BE2C (cell line): ENCODE results near the gene TLE4.
A peak's percentile ranks its signal among the peaks of the same experiment; 100 is the strongest.
"Not testable (repeated sequence)": the region's sequence is repeated elsewhere in the genome, so short reads cannot be mapped to it uniquely, and the experiment has no call there.

Source experiments
- DNase-seq: peaks from one replicate; pipeline ENCODE4 v3.0.0-alpha.2; 2020
- H3K27me3 ChIP-seq: fragments of 250-450 bp; sonication (Bioruptor Pico); 2 replicates; pipeline ENCODE4 v1.5.1; 2020; ENCODE audit warnings: mild to moderate bottlenecking
- H3K36me3 ChIP-seq: fragments of 250-450 bp; sonication (Bioruptor Pico); 2 replicates; pipeline ENCODE4 v1.5.1; 2020; ENCODE audit warnings: mild to moderate bottlenecking
- H3K4me1 ChIP-seq: fragments of 250-450 bp; sonication (Bioruptor Pico); 2 replicates; pipeline ENCODE4 v1.5.1; 2020
- H3K4me3 ChIP-seq: 2 replicates; pipeline ENCODE4 v1.5.1; 2011; ENCODE audit warnings: low read depth, low read length
- H3K9me3 ChIP-seq: fragments of 250-450 bp; sonication (Bioruptor Pico); 2 replicates; pipeline ENCODE4 v1.5.1; 2020
- TF ChIP-seq, protein P1 (sequence below): IDR thresholded peaks from 2 replicates; pipeline ENCODE4 v1.5.1; 2012; ENCODE audit warnings: mild to moderate bottlenecking, low read depth, low read length

Gene TLE4

DNA sequence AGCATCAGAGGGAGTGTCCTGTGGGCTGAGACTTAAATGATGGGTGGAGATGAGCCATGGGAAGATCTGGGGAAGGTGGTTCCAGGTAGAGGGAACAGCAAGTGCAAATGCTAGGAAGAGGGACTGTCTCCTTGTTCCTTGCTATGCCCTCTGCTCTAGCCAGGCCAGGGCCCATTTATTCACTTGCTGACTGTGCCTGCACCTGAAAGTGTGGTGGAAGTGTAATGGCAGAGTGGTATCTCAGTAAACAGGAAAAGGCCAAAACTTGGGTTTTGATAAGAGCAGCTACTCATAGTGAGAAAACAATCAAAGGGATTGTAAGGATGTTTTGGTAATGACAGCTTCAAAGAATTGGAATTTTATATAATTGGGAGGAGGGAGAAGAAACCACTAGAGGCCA, 32.4 kb downstream of the TLE4 start:
- no peak for DNase-seq
- no peaks in the 10 kb centered on the region for H3K9me3 ChIP-seq
- H3K4me3 ChIP-seq: no peak overlapping the region
- TF ChIP-seq, protein P1, sequence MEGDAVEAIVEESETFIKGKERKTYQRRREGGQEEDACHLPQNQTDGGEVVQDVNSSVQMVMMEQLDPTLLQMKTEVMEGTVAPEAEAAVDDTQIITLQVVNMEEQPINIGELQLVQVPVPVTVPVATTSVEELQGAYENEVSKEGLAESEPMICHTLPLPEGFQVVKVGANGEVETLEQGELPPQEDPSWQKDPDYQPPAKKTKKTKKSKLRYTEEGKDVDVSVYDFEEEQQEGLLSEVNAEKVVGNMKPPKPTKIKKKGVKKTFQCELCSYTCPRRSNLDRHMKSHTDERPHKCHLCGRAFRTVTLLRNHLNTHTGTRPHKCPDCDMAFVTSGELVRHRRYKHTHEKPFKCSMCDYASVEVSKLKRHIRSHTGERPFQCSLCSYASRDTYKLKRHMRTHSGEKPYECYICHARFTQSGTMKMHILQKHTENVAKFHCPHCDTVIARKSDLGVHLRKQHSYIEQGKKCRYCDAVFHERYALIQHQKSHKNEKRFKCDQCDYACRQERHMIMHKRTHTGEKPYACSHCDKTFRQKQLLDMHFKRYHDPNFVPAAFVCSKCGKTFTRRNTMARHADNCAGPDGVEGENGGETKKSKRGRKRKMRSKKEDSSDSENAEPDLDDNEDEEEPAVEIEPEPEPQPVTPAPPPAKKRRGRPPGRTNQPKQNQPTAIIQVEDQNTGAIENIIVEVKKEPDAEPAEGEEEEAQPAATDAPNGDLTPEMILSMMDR: no peak
- peaks cover 9% of the 10 kb centered on the region for H3K4me1 ChIP-seq
- peaks cover 50% of the 10 kb centered on the region for H3K36me3 ChIP-seq
- no peaks in the 10 kb centered on the region for H3K27me3 ChIP-seq

DNA sequence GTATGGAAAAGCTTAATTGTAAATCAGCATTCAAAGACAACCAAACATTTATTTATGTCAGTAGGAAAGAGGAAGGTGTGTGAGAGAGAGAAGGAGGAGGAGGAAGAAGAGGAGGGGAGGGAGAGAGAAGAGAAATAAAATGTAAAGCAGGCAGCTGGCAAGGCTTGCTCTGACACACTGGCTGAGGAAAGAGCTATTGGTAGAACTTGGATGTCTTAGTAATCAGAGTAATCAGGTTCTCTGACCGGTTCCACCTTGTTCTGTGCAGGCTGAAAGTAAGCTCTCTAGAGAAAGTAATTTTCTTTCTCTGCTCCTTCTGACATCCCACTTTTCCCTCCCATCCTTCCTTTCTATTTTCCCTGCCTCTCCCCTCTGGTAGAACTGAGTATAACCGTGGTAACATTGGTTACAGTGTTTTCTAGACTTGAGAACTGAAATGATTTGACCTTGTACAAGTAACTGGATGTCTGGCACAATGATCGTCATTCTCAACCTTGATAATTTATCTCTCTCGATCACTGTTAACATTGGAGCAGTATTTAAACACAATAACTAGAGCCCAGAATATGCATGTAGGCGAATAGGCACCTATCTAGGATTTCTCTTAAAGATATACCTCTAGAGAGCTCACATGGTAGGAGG, 33.3 kb downstream of the TLE4 start:
- DNase-seq: no peak
- Histone ChIP-seq H3K9me3 (no peaks in the 10 kb centered on the region), H3K4me3 (no peak overlapping the region), H3K27me3 (no peaks in the 10 kb centered on the region), H3K4me1 (peaks cover 12% of the 10 kb centered on the region), H3K36me3 (peaks cover 46% of the 10 kb centered on the region)
- TF ChIP-seq, protein P1: no peak

DNA sequence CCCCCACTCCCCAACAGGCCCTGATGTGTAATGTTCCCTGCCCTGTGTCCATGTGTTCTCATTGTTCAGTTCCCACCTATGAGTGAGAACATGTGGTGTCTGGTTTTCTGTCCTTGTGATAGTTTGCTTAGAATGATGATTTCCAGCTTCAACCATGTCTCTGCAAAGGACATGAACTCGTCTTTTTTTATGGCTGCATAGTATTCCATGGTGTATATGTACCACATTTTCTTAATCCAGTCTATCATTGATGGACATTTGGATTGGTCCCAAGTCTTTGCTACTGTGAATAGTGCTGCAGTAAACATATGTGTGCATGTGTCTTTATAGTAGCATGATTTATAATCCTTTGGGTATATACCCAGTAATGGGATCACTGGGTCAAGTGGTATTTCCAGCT, 34.8 kb downstream of the TLE4 start:
- peaks cover 19% of the 10 kb centered on the region for H3K4me1 ChIP-seq
- not testable (repeated sequence) for H3K4me3 ChIP-seq, DNase-seq, H3K9me3 ChIP-seq, H3K27me3 ChIP-seq
- peaks cover 31% of the 10 kb centered on the region for H3K36me3 ChIP-seq

DNA sequence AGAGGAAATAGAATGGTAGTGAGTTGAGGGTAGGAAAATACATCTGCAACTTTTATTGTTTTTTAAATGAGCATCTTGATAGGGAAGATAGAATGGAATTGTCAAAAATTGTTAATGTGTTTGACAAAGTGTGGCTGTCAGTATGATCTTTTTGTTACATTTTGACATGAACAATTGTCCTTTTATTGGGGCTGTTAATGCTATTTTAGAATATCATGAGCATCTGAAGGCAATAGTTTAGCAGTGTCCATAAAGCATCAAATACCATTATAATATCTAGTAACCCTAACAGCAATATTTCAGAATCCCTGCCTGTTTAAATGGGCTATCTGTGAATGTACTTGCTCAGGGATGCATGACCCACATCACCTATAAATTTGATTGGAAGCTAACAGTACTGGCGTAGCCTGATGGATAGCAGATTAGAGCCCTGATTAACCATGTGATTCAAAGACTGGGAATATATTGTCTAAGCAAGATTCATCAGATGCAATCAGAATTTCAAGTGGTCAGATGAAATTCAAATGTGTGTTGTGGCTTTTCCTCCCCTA, 37.8 kb downstream of the TLE4 start:
- peaks cover 35% of the 10 kb centered on the region for H3K4me1 ChIP-seq
- H3K4me3 ChIP-seq: no peak overlapping the region
- H3K9me3 ChIP-seq: no peaks in the 10 kb centered on the region
- H3K36me3 ChIP-seq: peaks cover 6% of the 10 kb centered on the region
- no peaks in the 10 kb centered on the region for H3K27me3 ChIP-seq
- DNase-seq: peak; percentile 27
- TF ChIP-seq, protein P1: no peak

DNA sequence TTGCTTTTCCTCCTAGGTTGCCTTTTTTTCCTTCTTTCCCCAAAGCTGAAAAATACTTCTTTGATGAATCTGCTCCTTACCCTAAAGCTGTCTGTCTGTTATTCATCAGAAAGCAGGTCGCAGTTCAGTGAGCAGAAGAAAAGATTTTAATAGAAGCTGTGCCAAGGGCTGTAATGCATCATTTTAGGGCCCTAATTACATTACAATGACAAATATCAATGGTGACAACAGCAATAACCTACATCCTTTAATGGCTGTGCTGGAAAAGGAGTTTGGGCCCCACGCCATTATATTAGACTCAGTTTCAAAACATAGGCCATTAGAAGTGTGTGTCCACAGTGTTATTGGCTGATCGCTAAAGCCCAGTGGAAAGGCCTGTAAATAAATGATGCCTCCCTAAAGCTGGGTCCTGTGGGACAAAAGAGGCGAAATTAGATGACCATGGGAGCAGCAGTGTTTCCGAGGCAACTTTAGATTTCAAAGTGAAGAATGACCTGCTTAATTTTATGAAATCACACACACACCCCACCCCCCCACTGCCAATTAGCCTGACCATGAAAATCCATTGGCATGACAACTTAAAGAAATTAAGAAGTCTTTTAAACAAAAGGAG, 38.4 kb downstream of the TLE4 start:
- Histone ChIP-seq H3K4me3 (peak overlapping the region; percentile 28), H3K27me3 (no peaks in the 10 kb centered on the region), H3K9me3 (no peaks in the 10 kb centered on the region), H3K36me3 (peaks cover 5% of the 10 kb centered on the region; the same call in 1 of the 2 replicates), H3K4me1 (peaks cover 40% of the 10 kb centered on the region)
- peak; percentile 80 for DNase-seq
- TF ChIP-seq, protein P1: no peak

DNA sequence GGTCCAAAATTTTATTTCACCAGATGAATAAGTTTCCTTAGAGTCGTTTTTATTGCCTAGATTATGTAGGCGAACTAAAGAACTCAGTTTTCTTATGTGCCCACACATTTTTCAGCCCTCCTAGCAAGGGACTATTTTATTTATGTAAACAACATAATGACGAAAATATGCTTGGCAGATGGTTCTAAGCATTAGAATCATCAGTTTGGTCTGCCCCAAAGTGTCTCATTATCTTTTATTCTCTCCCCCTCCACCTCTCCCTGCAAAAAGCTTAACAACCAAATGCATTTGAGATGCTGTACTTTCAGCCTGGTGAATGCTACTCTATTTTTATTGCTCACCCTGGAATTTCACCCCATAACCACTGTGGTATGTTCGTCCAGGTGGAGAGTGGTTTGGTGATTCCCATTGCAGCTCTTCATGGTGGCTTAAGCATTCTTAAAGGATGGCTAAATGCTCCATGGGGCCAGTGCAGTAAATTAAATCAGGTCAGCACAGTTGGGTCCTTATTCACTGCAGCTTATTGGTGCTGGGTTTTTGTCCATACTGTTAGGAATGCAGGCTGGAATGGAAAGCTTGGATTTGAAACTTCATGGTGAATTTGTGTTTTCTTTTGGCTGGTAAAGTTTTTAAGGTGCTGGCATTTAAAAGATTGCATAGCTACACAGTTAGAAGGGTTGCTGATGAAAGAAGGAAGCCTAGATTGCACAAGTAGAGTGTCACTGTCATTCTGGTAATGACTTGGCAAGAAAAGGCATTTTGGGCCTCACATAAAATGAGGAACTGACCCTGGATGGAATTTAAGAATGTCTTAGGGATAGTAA, 39.2 kb downstream of the TLE4 start:
- DNase-seq: no peak
- peak overlapping the region; percentile 28 for H3K4me3 ChIP-seq
- no peaks in the 10 kb centered on the region for H3K9me3 ChIP-seq
- TF ChIP-seq, protein P1: no peak
- peaks cover 45% of the 10 kb centered on the region for H3K4me1 ChIP-seq
- peaks cover 1% of the 10 kb centered on the region for H3K36me3 ChIP-seq
- no peaks in the 10 kb centered on the region for H3K27me3 ChIP-seq
